Esophagus squamous epithelium (tissue), 4 donors: Measurements from ENCODE around the gene PLOD2.

Experiments
- POLR2A ChIP-seq, 4 donors: fragments of 450-650 bp; IDR thresholded peaks; one replicate each; pipeline ENCODE4 v1.6.1; 2017; ENCODE audit warnings: antibody characterized with exemption in 4 of 4, mild to moderate bottlenecking in 4 of 4, moderate library complexity in 3 of 4
- TF ChIP-seq, protein P1 (sequence below), 6 experiments: fragments of 450-650 bp in 4 of 6; fragments of 200-600 bp in 2 of 6; sonication (generic) in 2 of 6; IDR thresholded peaks; one replicate each; pipeline ENCODE4 v1.5.1; 2016 to 2019; ENCODE audit warnings: antibody characterized with exemption in 6 of 6, mild to moderate bottlenecking in 4 of 6, moderate library complexity in 4 of 6

DNA sequence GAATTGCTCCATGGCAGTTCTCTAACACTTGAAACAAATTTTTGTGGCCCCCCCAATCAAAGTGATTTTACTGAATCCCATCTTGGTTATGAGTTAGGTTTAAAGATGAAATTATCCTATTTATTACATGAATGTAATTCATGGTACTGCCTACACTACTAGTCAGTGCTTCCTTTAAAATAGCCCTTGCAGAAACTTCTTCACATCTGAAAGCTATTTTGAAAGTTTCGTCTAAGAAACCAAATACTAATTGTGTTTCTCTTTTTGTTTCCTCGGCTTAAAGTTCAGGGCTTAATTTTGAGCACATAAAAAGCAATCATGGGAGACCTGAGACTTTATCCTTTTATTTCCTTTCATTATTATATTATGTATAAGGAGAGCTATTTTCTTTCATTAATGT lies 72.1 kb downstream of the PLOD2 start:
- TF ChIP-seq, protein P1, sequence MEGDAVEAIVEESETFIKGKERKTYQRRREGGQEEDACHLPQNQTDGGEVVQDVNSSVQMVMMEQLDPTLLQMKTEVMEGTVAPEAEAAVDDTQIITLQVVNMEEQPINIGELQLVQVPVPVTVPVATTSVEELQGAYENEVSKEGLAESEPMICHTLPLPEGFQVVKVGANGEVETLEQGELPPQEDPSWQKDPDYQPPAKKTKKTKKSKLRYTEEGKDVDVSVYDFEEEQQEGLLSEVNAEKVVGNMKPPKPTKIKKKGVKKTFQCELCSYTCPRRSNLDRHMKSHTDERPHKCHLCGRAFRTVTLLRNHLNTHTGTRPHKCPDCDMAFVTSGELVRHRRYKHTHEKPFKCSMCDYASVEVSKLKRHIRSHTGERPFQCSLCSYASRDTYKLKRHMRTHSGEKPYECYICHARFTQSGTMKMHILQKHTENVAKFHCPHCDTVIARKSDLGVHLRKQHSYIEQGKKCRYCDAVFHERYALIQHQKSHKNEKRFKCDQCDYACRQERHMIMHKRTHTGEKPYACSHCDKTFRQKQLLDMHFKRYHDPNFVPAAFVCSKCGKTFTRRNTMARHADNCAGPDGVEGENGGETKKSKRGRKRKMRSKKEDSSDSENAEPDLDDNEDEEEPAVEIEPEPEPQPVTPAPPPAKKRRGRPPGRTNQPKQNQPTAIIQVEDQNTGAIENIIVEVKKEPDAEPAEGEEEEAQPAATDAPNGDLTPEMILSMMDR (IDR thresholded peaks at IDR 0.05), result no peak
- TF ChIP-seq POLR2A (IDR thresholded peaks at IDR 0.05), result no peak
